ENCODE measurements around the gene ITGB4.

ITGB4 gene

GRCh38 chr17:75773808-75774470 lies 52.7 kb downstream of the ITGB4 start:
- DNase-seq = no peak

GRCh38 chr17:75774471-75774990 lies 53.3 kb downstream of the ITGB4 start:
- no peak for DNase-seq

- DNase-seq = no peak
These were observed 53.9 kb downstream of the ITGB4 start for GRCh38 chr17:75774991-75775668.

GRCh38 chr17:75776386-75777295 lies 55.4 kb downstream of the ITGB4 start:
- no peak for DNase-seq

- DNase-seq = no peak
These were observed 56.1 kb downstream of the ITGB4 start for GRCh38 chr17:75777296-75777922.

GRCh38 chr17:75778066-75778860 lies 57.0 kb downstream of the ITGB4 start:
- peak; percentile 32 for DNase-seq

GRCh38 chr17:75778861-75779249 lies 57.6 kb downstream of the ITGB4 start:
- no peak for DNase-seq

- DNase-seq = peak; percentile 89
These were observed 58.2 kb downstream of the ITGB4 start for GRCh38 chr17:75779250-75779986.

GRCh38 chr17:75779987-75780889 lies 59.0 kb downstream of the ITGB4 start:
- DNase-seq = no peak

- DNase-seq = no peak
These were observed 62.0 kb downstream of the ITGB4 start for GRCh38 chr17:75783069-75783783.

GRCh38 chr17:75783803-75784472 lies 62.7 kb downstream of the ITGB4 start:
- DNase-seq = no peak

GRCh38 chr17:75784473-75785015 lies 63.3 kb downstream of the ITGB4 start, which contains the start of gene UNK:
TSS of gene UNK (plus strand) at chr17:75784806. CDS start at chr17:75784881, 75 bp downstream.
- peak; percentile 88 for DNase-seq

- DNase-seq = peak; percentile 87
These were observed 64.0 kb downstream of the ITGB4 start for GRCh38 chr17:75785016-75785890.

GRCh38 chr17:75791254-75791653 lies 70.0 kb downstream of the ITGB4 start:
- DNase-seq = no peak

- no peak for DNase-seq
These were observed 72.2 kb downstream of the ITGB4 start for GRCh38 chr17:75793460-75793859.

- DNase-seq = no peak
These were observed 74.8 kb downstream of the ITGB4 start for GRCh38 chr17:75795820-75796607.

- no peak for DNase-seq
These were observed 78.1 kb downstream of the ITGB4 start for GRCh38 chr17:75799402-75799801.

Data from stimulated activated CD4-positive, alpha-beta T cell treated with anti-CD3 and anti-CD28 coated beads, Interleukin-12 subunit alpha, Interleukin-12 subunit beta, amount 100 ng/mL, for 4 hours (primary cell).